Esophagus squamous epithelium (tissue), 5 donors: ENCODE results near the gene EDEM1. TPM values are rescaled to one million over a fixed set of nuclear protein-coding genes. Genes with fewer than 3 reads are reported as not detected.

ENCODE experiments used
- DNase-seq: peaks from one replicate; lab custom pipeline; 2025; lab: John Stamatoyannopoulos, UW
- H3K27ac ChIP-seq, 4 donors: fragments of 200-600 bp; sonication (generic); one replicate each; pipeline ENCODE4 v1.5.1; 2016 to 2019; ENCODE audit warnings: mild to moderate bottlenecking in 1 of 4
- H3K27me3 ChIP-seq, 4 donors: fragments of 200-600 bp; sonication (generic); 1 replicate in 3 of 4; 2 replicates in 1 of 4; pipeline versions ENCODE4 v1.5.1 to v1.6.0; 2017 to 2021; ENCODE audit warnings: antibody characterized with exemption in 1 of 4
- H3K36me3 ChIP-seq, 3 donors: fragments of 200-600 bp; sonication (generic); one replicate each; pipeline ENCODE4 v1.5.1; 2016 to 2019
- H3K4me1 ChIP-seq, 3 donors: fragments of 200-600 bp; sonication (generic); one replicate each; pipeline ENCODE4 v1.5.1; 2017 to 2019
- H3K4me3 ChIP-seq, 4 donors: fragments of 200-600 bp; sonication (generic); 1 replicate in 3 of 4; 2 replicates in 1 of 4; pipeline ENCODE4 v1.5.1; 2016 to 2019; ENCODE audit warnings: mild to moderate bottlenecking in 2 of 4, moderate library complexity in 1 of 4
- H3K9me3 ChIP-seq, 3 donors: fragments of 200-600 bp; sonication (generic); one replicate each; pipeline ENCODE4 v1.5.1; 2016 to 2019
- CTCF ChIP-seq, 6 experiments: fragments of 450-650 bp in 4 of 6; fragments of 200-600 bp in 2 of 6; sonication (generic) in 2 of 6; IDR thresholded peaks; one replicate each; pipeline ENCODE4 v1.5.1; 2016 to 2019; ENCODE audit warnings: antibody characterized with exemption in 6 of 6, mild to moderate bottlenecking in 4 of 6, moderate library complexity in 4 of 6
- POLR2A ChIP-seq, 4 donors: fragments of 450-650 bp; IDR thresholded peaks; one replicate each; pipeline ENCODE4 v1.6.1; 2017; ENCODE audit warnings: antibody characterized with exemption in 4 of 4, mild to moderate bottlenecking in 4 of 4, moderate library complexity in 3 of 4
- WGBS, 2 donors: methylation state at CpG; one replicate each; pipeline ENCODE4 v1.1.5; 2018; 5-methylcytosine and 5-hydroxymethylcytosine counted together
- intact Hi-C: fragments of 100-400 bp; cut with DNase I; formaldehyde crosslinking; loops from one replicate; pipeline ENCODE4 v1.15.0; 2022
- total RNA-seq, 4 donors: library from RNA; depleted of rRNA; stranded (reverse); fragments of >200 nt; gene quantifications; one replicate each; pipeline ENCODE4 v1.1.0, GENCODE V29; 2016
- donor health status: DM: yes; HTN: yes; CAD: no.

EDEM1 gene
- total RNA-seq, result 10 to 100 TPM; 25.0 to 56.6 (median 40.2) TPM

DNA sequence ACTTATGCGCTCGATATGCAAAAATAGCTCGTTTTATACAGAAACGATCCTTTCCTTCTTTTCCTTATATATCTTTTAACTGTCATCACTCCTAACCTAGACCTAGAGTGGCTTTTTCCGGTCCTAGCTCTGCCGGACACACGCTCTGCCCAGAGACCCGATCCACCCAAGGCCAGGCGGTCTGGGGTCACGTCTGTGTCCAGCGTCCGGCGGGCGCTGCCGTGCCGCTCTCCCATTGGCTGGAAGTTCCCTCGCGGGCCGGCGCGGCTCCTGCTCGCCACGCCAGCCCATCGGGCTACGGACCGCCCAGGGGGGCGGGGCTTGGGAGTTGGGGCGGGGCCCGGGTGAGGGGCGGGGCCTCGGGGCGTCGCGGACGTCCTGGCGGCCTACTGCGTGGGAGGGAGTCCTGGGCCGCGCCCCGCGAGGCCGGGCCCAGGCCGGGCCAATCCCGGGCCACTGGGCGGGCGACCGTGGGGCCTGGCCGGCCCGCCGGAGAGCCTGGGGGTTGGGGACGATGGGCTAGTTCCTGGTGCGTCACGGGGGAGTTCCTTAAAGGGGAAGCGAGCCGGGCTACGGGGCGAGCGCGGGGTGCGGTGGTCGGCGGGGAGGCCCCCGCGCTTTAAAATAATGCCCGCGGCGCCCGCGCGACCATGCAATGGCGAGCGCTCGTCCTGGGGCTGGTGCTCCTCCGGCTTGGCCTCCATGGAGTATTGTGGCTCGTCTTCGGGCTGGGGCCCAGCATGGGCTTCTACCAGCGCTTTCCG lies at the start of gene EDEM1:
EDEM1 (plus strand) TSS at position 552 of the 764 bp plus-strand sequence; CDS start at position 651, 99 bp downstream.
- Histone ChIP-seq H3K9me3 (no peaks in the 10 kb centered on the region), H3K27ac (peak within 1 kb of the TSS; percentile 95 to 100 (median 98)), H3K4me3 (peak within 1 kb of the TSS; percentile 88 to 100 (median 94)), H3K4me1 (peaks cover 5 to 65% (median 13%) of the 10 kb centered on the region in 3 donors), H3K36me3 (peaks cover 0 to 16% (median 0%) of the 10 kb centered on the region in 3 donors), H3K27me3 (no peaks in the 10 kb centered on the region)
- TF ChIP-seq POLR2A (IDR thresholded peaks at IDR 0.05) (peak in 3 of 4 donors; percentile 85 to 95 (median 87)), CTCF (IDR thresholded peaks at IDR 0.05) (peak in 1 of 6 experiments; percentile 6)
- 0% methylated on average over 12 of the region's 78 CpGs for WGBS, 2 donors
- intact Hi-C loops, result loop anchor here (5.0 kb wide), 1 partner anchor 65 kb away; the partner anchor contains the start of gene ARL8B
- DNase-seq, result peak; percentile 93

DNA sequence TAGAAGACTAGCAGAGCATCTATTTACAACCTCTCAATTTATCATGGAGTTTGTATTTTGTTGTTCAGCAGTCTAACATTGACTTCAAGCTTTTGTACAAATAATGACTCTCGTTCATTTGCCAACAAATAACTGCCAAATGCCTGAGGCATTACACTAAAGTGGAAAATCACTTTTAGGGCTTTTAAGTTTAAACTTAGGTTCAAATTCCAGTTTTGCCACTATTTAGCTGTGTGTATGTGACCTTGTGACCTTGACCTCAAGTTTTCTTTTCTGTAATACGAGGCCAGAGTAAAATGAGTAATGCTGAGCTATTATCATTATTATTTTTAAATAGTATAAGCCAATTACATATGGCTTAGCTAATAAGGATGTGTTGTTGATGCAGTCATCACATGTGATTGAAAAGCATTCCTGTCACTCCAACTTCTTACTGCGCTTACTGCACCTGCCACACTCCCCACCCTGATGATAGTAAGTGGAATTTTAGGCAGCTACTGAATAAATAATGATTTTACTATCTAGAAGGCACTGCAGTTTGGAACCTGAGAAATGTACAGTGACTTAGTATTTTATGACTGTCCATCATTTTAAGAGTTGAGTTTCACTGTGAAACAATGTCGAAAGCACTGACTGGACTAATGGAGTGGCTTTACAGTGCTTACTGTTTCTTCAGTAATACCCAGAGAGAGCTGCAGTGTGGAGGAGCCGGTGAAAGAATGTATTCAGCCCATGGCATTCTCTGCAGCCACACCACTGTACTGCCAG lies 49.1 kb upstream of the EDEM1 start:
- H3K27ac ChIP-seq, result peak overlapping the region in 3 of 4 donors; percentile 23 to 77 (median 70)
- no peak overlapping the region for H3K4me3 ChIP-seq
- H3K4me1 ChIP-seq, result peaks cover 10 to 81% (median 38%) of the 10 kb centered on the region in 3 donors
- no peak for DNase-seq
- peaks cover 0 to 15% (median 0%) of the 10 kb centered on the region in 3 donors for H3K36me3 ChIP-seq
- intact Hi-C loops, result no loop called here
- no peak for TF ChIP-seq POLR2A (IDR thresholded peaks at IDR 0.05)
- no peak for TF ChIP-seq CTCF (IDR thresholded peaks at IDR 0.05)
- no peaks in the 10 kb centered on the region for H3K9me3 ChIP-seq
- no peaks in the 10 kb centered on the region for H3K27me3 ChIP-seq
- WGBS, 2 donors, result 41 to 45% methylated on average over 5 of the region's 5 CpGs

DNA sequence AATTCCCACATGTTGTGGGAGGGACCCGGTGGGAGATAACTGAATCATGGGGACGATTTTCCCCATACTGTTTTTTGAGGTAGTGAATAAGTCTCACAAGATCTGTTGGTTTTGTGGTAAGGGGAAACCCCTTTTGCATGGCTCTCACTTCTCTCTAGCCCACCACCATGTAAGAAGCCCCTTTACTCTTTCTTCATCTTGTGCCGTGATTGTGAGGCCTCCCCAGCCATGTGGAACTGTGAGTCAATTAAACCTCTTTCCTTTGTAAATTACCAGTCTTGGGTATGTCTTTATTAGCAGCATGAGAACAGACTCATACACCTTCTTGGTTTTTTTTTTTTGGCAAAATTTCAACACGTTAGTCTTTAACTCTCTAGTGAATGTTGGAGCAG lies 47.3 kb upstream of the EDEM1 start:
- intact Hi-C loops, result no loop called here
- Histone ChIP-seq H3K27ac (no peak overlapping the region), H3K27me3 (no peaks in the 10 kb centered on the region), H3K4me3 (no peak overlapping the region), H3K9me3 (no peaks in the 10 kb centered on the region), H3K36me3 (peaks cover 0 to 15% (median 0%) of the 10 kb centered on the region in 3 donors), H3K4me1 (peaks cover 13 to 84% (median 47%) of the 10 kb centered on the region in 3 donors)
- TF ChIP-seq CTCF (IDR thresholded peaks at IDR 0.05) (no peak), POLR2A (IDR thresholded peaks at IDR 0.05) (no peak)
- no peak for DNase-seq
- WGBS, 2 donors, result 59 to 81% methylated on average over 4 of the region's 4 CpGs

- H3K9me3 ChIP-seq, result no peaks in the 10 kb centered on the region
- no peak for DNase-seq
- intact Hi-C loops, result no loop called here
- H3K27ac ChIP-seq, result no peak overlapping the region
- no peak for TF ChIP-seq CTCF (IDR thresholded peaks at IDR 0.05)
- TF ChIP-seq POLR2A (IDR thresholded peaks at IDR 0.05), result no peak
- H3K4me1 ChIP-seq, result peaks cover 13 to 87% (median 51%) of the 10 kb centered on the region in 3 donors
- WGBS, 2 donors, result 88 to 95% methylated on average over 6 of the region's 6 CpGs
- H3K27me3 ChIP-seq, result no peaks in the 10 kb centered on the region
- peaks cover 0 to 15% (median 0%) of the 10 kb centered on the region in 3 donors for H3K36me3 ChIP-seq
- no peak overlapping the region for H3K4me3 ChIP-seq
These were observed 46.7 kb upstream of the EDEM1 start for GRCh38 chr3:5140839-5141238.
